HG03354 (cell line): Measurements from ENCODE around the gene GPR176.

Source experiments
- ATAC-seq: cut with Tn5 transposase; IDR thresholded peaks from one replicate; pipeline ENCODE4 v1.9.1; 2021; ENCODE audit warnings: mild to moderate bottlenecking; ENCODE audit not compliant: unreplicated experiment, poor library complexity, severe bottlenecking

The GPR176 gene

DNA sequence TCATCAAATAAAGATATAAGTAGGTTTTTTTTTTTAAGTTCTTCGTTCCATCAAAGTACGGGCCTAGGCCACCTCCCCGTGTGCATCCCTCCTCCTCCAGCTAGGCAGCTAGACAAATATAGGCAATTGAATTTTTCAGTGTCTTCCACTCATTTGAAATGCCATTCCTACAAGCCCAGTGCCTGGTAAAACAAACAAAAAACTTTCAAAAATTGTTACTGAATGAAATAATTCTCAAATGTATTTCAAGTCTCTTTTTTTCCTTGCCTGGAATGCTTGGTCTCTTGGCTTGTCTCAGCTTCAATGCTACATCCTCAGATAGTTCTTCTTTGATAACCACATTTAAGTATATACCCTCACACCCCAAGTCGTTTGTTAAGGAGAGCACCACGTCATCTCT lies 17.6 kb upstream of the GPR176 start:
- ATAC-seq: no peak

DNA sequence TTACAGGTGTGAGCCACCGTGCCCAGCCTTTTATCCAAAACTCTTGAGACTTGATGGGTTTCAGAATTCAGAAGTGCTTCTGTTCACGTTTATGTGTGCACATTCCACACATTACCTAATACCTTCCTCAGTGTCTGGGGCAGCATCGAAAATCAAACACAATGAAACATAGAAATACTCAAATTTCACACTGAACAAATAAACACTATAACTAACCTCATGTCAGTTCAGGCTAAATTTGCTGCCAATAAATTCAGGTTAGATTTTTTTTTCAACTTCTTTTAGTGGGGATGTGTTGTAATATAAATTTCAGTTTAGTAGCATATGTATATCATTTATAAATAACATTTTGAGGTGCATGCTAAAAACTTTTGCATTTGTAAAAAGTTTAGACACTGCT lies 16.6 kb upstream of the GPR176 start:
- no peak for ATAC-seq

DNA sequence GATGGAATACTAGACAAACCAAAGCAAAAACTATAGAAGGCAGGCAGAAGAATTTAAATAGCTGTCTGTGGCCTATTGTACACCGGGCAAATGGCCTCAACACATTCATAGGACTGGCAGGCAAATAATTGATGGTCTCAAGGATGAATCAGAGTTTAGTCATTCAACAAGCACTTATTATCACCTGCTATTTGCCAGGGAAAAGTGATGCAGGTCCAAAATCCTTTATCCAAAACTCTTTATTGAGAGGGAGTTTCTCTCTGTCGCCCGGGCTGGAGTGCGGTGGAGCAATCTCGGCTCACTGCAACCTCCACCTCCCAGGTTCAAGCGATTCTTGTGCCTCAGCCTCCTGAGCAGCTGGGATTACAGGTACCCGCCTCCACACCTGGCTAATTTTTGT lies 16.1 kb upstream of the GPR176 start:
- ATAC-seq: no peak

DNA sequence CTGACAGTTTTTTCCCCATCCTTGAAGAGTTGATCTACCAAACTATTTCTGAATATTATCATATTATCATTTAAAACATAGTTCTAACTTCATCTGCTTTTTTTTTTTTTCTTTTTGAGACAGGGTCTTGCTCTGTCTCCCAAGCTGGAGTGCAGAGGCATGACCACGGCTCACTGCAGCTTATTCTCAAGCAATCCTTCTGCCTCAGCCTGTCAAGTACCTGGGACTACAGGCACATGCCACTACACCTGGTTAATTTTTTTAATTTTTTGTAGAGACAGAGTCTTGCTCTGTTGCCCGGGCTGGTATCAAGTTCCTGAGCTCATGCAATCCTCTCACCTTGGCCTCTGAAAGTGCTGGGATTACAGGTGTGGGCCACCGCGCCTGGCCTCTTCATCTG lies 15.2 kb upstream of the GPR176 start:
- no peak for ATAC-seq

DNA sequence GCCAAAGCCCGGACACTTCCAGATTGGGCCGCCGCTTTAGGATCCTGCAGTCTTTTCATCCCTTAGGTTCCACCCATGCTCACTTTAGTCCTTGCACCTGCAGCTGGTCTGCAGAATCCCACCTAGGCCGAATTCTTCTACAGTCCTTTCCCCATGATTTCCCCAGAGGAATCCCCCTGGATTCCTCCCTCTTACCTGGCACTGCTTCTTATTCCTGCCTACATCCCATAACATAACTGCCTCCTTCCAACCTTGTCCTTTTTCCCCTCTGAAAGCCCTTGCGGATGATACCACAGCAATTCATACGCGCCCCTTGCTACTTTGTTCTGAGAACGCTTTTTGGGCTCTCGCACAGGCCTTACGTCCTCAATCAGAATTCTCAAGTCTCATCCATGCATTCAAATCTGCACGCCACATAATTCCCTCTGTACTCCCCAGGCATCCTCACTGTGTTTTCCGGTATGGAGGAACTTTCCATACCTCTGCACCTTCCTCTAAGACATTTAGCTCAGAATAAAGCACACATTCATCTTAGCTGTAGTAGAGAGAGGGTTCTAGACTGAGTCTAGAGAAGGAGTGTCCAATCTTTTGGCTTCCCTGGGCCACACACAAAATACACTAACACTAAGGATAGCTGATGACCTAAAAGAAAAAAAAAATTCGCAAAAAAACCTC lies 14.5 kb upstream of the GPR176 start:
- ATAC-seq: no peak

DNA sequence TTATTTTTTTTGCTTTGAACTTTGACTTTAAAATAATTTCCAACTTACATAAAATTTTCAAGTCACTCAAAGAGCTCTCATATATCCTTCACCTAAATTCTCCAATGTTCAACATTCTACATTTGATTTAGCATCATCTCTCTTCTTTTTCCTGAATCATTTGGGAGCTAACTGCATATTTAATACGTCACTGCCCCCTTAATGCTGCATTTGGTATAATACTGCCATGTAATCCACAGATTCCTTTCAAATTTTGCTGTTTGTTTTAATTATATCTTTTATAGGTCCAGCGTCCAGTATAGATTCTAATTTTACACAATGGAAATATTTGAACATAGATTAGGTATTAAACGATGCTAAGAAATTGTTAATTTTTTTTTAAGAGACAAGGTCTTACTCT lies 11.5 kb upstream of the GPR176 start:
- no peak for ATAC-seq

DNA sequence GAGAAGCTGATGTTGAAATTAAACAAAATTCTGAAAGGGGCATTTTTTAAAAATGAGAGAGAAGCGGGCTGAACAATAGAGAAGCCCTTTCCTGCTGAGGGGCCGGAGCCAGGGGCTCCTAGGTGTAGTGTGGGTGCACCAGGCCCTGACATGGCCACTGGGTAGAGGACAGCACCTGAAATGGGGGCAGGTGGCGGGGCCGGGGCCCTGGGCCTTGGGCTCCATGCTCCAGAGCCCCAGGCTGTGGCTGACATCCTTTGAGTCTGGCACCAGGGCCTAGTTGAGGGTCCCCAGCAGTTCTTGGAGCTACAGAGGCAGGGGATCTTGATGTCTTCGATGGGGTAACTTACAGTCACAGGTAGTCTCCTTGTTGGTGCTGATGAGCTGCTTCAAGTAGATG lies 6.5 kb upstream of the GPR176 start:
- no peak for ATAC-seq

DNA sequence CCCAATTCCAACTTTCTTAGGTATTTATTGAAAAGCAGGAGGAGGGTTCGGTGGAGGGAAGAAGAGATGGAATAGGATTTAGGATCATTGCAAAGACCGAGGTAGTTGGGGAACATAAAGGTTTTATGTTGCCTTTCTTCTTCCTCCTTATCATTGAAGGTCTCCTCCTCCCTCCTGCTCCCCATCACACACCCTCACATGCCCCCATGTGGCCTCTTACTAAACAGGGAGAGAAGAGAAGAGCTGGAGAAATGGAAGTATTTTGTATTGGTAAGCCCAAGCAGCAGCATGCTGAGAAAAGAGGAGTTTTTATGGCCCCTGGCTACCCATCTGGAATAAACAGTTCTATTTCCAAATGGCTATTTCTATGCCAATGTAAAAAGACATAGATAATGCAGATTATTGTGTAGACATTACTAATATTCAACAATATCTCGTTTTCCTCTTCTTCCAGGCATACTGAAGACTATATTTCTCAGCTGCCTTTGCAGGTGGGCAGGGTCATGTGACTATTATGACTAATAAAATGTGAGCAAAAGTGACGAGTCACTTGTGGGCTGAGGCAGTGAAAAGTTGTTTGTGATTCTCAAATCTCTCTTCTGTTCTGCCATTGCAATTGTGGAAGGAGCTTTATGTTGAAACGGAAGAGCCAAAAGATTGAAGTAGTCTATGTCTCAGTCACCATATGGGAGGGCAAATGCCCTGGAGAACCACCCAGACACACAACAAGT lies 5.2 kb upstream of the GPR176 start:
- ATAC-seq: no peak

DNA sequence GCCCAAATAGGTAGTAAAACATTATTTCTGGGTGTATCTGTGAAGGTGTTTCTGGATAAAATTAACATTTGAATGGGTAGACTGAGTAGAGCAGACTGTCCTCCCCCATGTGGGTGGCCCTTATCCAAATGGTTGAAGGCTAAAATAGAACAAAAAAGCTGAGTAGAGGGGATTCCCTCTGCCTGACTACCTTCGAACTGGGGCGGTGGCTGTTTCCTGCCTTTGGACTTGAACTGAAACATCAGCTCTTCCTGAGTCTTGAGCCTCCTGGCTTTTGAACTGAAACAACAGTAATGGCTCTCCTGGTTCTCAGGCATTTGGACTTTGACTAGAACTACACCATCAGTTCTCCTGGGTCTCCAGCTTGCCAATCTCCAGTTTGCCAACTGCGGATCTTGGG lies 4.4 kb upstream of the GPR176 start:
- ATAC-seq: no peak

DNA sequence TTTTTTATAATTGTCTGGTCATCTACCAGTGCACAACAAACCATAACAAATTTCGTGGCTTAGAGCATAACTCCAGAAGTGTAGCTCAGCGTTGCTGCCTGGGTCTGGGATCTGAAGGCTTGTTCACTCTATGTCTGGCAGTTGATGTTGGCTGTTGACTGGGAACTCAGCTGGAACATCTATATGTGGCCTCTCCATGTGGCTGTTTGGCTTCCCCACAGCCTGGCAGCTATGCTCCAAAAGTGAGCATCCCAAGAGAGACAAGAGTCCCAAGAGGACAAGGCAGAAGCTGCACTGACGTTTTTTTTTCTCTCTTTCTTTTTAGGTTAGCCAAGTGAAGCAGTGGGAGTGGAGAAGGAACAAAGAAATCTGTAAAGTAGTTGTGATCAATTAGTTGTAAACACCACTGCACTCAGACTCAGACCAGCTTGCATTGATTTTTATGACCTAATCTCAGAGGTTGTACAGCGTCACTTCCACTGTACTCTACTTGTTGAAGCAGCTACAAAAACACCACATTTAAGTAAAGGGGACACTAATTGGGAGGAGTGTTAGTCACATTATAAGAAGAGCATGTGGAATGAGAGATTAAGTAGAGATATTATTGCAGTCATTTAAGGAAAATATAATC lies 2.5 kb upstream of the GPR176 start:
- no peak for ATAC-seq

DNA sequence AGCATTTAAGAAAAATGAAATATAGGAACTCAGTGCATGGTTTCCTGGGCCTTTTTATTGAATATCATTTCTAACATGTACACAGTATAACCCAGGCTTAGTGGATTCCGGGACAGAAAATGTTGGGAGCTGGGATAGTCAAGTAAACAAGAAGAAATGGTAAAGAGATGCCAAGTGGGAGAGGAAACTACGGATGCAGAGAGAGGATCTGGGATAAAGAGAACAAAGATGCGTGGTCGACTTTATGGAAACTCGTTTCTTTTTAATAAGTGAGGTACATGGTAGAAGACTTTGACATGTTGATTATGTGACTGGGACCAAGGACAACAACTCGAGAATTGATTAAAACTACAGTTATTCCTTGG lies 1.2 kb upstream of the GPR176 start:
- no peak for ATAC-seq

DNA sequence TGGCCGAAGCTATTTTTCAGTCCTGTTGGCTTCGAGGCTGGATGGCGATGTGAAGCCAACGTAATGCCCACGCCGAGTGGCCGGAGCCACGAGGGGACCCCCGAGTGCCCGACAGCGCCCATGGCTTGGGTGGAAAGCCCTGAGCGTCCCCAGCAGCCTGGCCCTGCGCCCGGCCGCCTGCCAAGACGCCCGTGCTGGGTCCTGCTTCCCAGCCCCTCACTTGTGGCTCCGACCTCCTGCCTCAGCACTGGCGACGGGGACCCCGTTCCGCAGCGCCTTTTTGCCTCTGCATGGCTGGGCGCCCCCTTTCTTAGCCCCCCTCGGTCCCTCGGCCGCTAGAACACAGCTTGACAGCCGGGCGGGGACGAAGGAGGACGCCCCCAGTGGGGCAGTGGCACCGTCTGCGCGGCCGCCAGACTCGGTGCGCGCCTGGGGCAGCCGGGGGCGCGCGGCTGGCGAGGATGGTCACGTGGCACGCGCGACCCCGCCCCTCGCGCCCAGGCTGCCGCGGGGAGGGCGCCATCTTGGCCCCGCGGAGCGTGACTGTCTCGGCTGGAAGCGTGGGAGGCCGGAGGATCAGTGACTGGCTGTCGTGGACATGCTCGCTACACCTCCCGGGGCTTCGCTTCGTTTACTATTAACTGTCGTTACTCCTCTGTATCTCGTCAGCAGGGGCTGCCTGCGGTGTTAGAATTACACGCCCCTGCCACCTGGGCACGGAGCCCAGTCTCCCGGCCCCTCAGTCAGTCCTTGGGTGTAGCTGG lies 626 bp upstream of the GPR176 start:
- peak; percentile 85 for ATAC-seq

DNA sequence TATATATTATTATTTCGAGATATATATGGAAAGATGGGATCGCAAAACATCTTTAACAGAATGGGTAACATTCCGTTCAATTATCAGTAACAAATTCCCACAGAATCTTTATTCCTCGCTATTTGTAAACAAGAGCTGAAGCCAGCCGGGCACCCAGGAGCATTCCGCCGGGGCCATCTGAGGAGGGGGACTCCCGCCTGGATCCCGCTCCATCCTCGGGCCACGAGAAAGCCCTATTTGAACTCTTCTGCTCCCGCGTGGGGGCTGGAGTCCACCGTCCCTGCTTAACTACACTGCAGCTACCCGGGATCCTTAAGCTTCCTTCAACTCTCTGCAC lies 687 bp downstream of the GPR176 start:
- no peak for ATAC-seq

DNA sequence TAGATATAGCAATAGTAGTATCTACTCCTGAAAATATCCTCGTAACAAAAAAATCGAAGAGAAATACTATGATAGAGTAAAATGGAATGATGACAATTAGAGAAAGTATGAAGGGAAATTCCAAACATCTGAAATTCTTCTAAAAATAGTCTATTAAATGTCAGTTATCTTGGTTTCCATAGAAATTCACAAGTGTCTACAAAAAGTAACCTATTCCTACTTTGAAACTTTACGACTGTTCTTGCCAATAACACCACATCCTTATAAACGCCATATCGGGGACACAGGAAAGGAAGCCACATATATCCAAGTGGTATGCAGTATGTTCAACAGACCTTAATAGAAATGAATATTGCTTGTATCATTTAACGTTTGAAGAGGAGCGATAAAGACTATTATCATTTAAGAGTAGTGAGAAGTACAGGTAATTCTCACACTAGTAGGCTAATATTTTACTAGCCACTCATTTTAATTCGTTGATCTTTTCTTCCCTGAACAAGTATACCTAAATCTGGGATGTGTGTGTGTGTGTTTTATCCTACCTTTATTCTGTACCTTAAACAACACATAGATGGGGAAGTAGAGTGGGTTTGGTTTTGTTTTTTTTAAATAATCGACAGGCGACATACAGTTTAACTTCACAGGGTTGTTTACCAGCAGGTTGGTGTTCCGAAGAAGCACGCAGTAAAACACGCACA lies 1.2 kb downstream of the GPR176 start:
- ATAC-seq: no peak

DNA sequence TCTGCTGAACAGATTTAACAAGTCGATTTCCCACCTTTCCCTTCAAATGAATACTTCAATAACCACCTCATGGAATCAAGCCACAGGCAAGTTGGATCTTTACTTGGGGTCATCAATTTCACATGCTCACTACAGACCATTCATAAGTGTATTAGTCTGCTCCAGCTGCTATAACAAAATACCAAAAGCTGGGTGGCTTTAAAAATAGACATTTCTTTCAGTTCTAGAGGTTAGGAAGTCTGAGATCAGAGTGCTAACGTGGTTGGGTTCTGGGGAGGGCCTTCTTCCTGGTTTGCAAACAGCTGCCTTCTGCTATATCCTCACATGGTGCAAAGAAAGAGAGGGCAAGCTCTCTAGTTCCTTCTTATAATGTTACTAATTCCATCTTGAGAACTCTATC lies 5.1 kb downstream of the GPR176 start:
- no peak for ATAC-seq

DNA sequence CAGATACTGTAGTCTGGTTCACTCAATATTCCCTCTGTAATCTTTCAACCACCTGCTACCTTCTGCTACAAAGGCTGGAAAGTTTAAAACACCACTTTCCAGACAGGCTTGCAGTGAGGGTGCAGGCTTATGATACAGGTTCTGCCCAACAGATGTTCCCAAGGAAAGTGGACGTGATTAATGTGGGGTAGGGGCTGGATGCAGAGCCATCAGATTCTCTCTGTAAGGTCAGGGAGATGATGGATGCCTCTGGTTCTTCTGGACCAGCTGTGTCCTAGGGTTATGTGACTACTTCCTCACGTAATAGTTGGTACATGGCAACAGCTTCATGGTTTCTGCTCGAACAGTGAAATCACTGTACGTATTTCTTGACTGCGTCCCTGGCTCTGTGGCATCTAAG lies 11.1 kb downstream of the GPR176 start:
- no peak for ATAC-seq

DNA sequence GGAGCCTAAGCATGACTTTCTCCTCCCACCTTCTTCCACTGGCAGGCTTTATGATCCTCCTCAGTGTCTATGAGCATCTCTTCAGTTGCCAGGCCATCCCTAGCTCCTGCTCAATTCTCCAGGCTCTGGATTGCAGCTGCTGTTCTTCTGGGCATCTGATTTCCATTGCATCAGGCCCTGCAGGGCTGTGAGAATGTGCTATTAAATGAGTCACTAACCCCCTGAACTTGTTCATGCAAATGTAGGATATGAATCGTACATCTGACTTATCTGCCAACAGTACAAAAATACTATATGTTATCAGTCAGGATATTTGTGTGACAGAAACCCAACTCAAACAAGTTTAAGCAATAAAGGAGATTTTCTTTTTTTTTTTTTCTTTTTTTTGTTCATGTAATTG lies 11.9 kb downstream of the GPR176 start:
- no peak for ATAC-seq

DNA sequence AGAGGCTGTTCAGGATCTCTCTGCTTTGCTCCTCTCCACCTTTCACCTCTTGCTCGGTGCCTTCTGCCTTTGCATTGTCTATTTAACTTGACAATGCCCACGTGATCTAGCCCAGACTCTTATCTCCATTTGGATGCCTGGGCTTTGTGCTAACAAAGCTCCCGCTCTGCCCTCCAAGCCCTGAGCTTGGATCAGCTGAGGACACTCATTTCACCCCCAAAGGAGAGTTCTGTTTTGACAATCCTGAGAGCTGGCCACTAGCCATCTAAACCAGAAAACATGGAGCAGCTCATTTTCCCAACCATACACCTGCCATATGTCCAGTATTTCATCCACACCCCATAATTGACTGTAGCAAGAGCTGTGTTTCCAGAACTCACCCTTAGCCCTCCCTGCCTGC lies 12.8 kb downstream of the GPR176 start:
- ATAC-seq: no peak

DNA sequence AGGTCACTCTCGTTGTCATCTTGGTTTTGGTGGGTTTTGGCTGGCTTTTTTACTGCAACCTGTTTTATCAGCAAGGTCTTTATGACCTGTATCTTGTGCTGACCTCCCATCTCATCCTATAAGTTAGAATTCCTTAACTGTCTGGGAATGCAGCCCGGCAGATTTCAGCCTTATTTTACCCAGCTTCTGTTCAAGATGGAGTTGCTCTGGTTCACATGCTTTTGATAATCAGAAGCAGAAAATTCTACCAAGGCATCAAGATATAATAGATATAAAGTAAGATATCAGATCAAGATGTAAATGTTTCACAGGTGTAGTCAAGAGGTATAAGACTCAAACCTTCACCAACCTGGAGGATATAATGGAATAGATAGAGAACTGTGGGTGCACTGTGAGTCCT lies 16.0 kb downstream of the GPR176 start:
- no peak for ATAC-seq

DNA sequence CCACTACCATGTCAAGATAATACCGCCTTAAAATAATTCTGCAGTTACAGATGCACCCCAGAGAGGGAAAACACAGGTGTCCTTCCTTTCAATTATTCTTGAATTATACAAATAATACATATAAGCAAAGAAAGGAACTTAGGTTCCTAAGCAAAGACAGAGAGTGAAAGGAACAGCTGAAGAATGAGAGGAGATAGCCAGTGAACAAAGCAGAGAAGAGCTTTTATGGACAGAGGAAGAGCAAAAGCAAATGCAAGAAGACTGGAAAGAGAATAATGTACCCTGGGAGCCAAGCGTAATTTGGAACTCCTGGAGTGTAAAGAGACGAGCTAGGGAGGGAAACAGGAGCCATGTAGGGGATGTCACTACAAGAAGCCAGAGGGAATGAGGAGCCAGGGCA lies 21.7 kb downstream of the GPR176 start:
- ATAC-seq: no peak
